Measurements from ENCODE around the gene CRYM.

CRYM gene

DNA sequence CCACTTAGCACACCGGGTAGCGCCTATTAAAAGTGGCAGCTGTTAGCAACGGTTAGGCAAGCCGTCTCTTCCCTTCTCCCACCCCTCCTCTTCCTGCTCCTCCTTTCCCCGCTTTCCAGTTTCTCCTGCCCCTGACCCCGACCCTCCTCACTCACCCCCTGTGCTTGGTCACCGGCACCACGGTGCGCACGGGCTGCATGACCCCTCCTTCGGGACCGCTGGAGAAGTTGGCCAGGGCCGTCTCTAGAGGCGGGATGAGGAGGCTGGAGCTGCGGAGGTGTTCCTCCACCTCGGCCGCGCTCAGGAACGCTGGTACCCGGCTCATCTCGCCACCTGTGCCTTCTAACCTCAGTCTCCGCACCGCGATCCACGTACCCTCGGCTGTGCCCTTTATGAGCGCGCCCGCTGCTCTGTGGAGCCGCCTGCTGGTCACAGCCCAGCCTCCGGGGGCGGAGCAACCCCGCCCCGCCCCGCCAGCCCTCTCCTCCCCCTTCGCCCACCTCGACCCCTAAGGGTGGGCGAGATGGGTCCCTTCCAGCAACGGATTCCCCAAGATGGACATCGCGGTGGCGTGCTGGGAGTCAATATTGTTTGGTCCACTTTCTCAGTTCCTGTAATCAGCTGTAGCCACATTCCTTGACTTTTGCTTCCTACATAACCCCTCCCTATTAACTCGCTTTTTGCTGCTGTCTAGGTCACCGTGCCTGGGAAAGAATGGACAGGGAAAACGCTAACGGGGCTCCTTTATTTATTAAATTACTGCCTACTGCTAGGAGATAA, at the start of gene CRYM:
TSS of gene CRYM (minus strand) at position 364 of the 780 bp plus-strand sequence. CDS start at position 325, 39 bp downstream.
- TF ChIP-seq GATA3 (IDR thresholded peaks at IDR 0.05; ENCODE audit: low read depth, low read length) (no peak), GATA2 (IDR thresholded peaks at IDR 0.05; ENCODE audit: low read depth, low read length) (no peak)

GRCh38 chr16:21327046-21327445, 49.0 kb upstream of the CRYM start:
- no peak for TF ChIP-seq GATA2 (IDR thresholded peaks at IDR 0.05; ENCODE audit: low read depth, low read length)
- no peak for TF ChIP-seq GATA3 (IDR thresholded peaks at IDR 0.05; ENCODE audit: low read depth, low read length)

GRCh38 chr16:21326459-21326858, 48.4 kb upstream of the CRYM start:
- TF ChIP-seq GATA3 (IDR thresholded peaks at IDR 0.05; ENCODE audit: low read depth, low read length) (no peak), GATA2 (IDR thresholded peaks at IDR 0.05; ENCODE audit: low read depth, low read length) (no peak)

- TF ChIP-seq GATA2 (IDR thresholded peaks at IDR 0.05; ENCODE audit: low read depth, low read length) (no peak), GATA3 (IDR thresholded peaks at IDR 0.05; ENCODE audit: low read depth, low read length) (no peak)
Measured at GRCh38 chr16:21324267-21324666, 46.2 kb upstream of the CRYM start.

DNA sequence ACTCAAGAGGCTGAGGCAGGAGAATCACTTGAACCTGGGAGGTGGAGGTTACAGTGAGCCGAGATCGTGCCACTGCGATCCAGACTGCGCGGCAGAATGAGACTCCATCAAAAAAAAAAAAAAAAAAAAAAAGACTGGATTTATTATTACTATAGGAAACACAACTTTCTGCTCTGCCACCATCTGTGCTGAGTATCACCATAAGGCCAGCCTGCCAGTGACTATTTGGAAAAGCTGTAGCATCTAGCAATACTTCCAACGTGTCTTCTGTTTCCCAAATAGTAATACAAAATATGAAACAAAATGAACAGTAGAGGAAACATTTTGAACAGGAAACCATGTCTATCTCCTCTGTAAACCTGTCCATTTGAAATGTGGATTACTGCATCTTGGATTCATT, 43.6 kb upstream of the CRYM start:
- TF ChIP-seq GATA3 (IDR thresholded peaks at IDR 0.05; ENCODE audit: low read depth, low read length) = no peak
- no peak for TF ChIP-seq GATA2 (IDR thresholded peaks at IDR 0.05; ENCODE audit: low read depth, low read length)

GRCh38 chr16:21314339-21314738, 36.2 kb upstream of the CRYM start:
- no peak for TF ChIP-seq GATA2 (IDR thresholded peaks at IDR 0.05; ENCODE audit: low read depth, low read length)
- TF ChIP-seq GATA3 (IDR thresholded peaks at IDR 0.05; ENCODE audit: low read depth, low read length) = no peak

- no peak for TF ChIP-seq GATA2 (IDR thresholded peaks at IDR 0.05; ENCODE audit: low read depth, low read length)
- no peak for TF ChIP-seq GATA3 (IDR thresholded peaks at IDR 0.05; ENCODE audit: low read depth, low read length)
Measured at GRCh38 chr16:21302898-21303528, 24.9 kb upstream of the CRYM start.

- TF ChIP-seq GATA2 (IDR thresholded peaks at IDR 0.05; ENCODE audit: low read depth, low read length) = no peak
- no peak for TF ChIP-seq GATA3 (IDR thresholded peaks at IDR 0.05; ENCODE audit: low read depth, low read length)
Measured at GRCh38 chr16:21302454-21302853, 24.4 kb upstream of the CRYM start.

- TF ChIP-seq GATA3 (IDR thresholded peaks at IDR 0.05; ENCODE audit: low read depth, low read length) = no peak
- no peak for TF ChIP-seq GATA2 (IDR thresholded peaks at IDR 0.05; ENCODE audit: low read depth, low read length)
Measured at GRCh38 chr16:21301895-21302291, 23.8 kb upstream of the CRYM start.

GRCh38 chr16:21301168-21301894, 23.2 kb upstream of the CRYM start:
- TF ChIP-seq GATA3 (IDR thresholded peaks at IDR 0.05; ENCODE audit: low read depth, low read length) (no peak), GATA2 (IDR thresholded peaks at IDR 0.05; ENCODE audit: low read depth, low read length) (no peak)

DNA sequence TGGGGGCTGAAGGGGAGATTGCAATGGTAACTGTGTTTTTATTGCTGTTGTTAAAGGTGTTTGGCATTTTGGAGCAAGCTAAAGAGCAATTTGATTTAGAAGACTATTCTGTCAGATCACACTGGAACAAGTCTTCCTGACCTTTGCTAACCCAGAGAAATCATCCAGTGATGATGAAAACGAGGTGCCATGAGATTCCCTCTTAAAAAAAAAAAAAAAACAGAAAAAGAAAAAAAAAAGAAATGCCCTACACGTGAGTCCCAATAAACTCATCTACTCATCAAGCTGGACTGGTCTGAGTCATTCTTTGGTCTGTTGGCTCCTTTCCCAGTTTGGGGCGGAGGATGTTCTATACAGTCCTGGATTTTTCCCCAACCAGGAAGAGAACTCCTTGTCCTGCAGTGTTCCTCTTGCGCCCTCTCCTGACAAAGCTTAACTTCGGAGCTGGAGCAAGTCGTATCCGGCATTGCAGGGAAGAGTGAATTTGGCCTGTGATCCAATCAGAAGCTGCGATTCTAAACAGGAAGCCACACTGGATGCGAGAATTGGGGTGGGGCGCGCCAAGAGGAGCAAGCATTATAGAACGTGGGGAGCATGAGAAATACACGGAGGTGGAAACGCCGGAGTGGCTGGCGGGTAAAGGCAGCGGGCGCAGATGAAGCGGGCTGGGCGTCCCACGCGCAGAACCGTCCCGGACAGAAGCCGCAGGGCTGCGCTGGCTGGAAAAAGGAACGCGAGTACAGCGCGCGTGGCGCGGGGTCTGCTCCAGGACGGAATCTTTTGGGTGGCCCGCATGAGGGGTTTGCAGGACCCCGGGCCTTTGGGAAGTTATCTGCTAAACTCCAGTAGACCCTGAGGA, 22.4 kb upstream of the CRYM start:
- TF ChIP-seq GATA2 (IDR thresholded peaks at IDR 0.05; ENCODE audit: low read depth, low read length) = no peak
- TF ChIP-seq GATA3 (IDR thresholded peaks at IDR 0.05; ENCODE audit: low read depth, low read length) = no peak

DNA sequence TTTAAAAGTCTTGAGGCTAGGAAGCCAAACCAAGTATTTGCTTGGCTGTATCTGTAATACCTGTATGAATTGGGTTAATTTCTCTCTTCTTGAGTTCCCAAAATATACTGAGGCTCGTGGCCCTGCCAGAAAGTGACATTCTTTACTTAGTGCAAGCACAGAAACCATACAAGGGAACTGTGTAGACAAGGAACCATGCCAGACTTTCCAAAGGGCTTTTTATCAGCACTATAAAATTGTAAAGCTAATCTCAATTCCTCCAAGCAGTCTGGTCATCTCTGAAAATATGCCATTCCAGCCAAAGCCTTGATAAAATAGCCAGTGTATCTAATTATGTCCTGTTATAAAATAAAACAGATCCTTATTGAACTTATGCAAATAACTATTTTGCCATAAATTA, 7.2 kb upstream of the CRYM start:
- no peak for TF ChIP-seq GATA2 (IDR thresholded peaks at IDR 0.05; ENCODE audit: low read depth, low read length)
- no peak for TF ChIP-seq GATA3 (IDR thresholded peaks at IDR 0.05; ENCODE audit: low read depth, low read length)

DNA sequence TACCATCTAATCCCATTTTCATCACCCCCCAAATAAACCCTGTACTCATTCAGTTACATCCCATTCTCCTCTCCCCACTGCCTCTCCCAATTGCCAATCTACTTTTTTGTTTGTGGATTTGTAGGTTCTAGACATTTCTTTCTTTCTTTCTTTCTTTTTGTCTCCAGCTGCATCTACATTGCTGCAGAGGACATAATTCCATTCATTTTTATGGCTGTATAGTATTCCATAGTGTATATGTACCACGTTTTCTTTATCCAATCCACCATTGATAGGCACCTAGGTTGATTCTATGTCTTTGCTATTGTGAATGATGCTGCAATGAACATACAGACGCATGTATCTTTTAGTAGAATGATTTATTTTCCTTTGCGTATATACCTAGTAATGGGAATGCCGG, 6.3 kb upstream of the CRYM start:
- TF ChIP-seq GATA3 (IDR thresholded peaks at IDR 0.05; ENCODE audit: low read depth, low read length) = no peak
- no peak for TF ChIP-seq GATA2 (IDR thresholded peaks at IDR 0.05; ENCODE audit: low read depth, low read length)
